SK-N-MC (cell line): Measurements from ENCODE around the gene ANXA6.

Experiments used
- EZH2 ChIP-seq: fragments of 200-600 bp; sonication (generic); IDR thresholded peaks from one replicate; pipeline ENCODE4 v1.6.1; 2017; ENCODE audit warnings: antibody characterized with exemption
- POLR2AphosphoS5 ChIP-seq: IDR thresholded peaks from 2 replicates; pipeline ENCODE4 v1.6.1; 2012; ENCODE audit warnings: mild to moderate bottlenecking, low read depth, low read length, borderline replicate concordance

DNA sequence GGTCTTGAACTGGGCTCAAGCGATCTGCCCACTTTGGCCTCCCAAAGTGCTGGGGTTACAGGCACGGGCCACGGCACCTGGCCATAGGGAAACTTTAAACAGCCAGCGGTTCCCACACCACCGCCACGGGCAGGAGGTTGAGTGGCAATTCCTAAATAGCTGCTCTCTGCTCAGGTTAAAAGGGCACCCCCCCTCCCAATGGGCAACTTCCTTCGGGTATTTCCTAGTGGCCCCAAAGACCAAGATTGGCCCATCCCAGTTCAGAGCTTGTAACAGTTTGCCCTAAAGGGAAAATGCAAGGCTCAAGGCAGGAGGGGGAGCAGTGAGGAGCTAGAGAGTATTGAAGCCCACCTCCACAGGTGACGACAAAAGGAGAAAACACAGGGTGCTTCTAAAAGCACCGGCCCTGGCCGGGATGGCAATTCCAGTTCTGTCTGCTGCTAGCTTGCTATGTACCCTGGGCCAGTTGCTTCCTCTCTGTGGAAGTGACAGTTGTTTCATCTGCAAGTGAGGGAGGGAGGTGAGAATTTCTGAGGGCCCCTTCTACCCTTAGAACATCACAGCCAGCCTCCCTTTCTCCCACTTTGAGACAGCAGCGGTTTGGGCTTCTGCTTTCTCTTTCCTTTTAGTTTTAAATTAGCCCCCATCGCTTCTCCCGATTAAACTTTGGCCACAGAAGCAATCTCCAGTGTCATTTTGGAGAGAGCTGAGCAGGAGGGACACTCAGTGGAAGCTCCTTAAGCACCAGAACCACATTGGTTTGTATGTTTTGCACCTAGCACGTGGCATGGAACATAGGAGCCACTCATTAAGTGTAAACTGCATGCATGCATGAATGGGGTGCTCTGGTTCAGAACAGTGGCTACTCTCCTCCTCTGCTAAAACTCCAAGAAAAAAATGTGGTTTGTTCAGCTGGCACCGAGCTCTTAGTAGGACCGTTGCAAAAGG lies 59.5 kb downstream of the ANXA6 start:
- TF ChIP-seq POLR2AphosphoS5 (no peak), EZH2 (no peak)
